Fibroblast of lung (primary cell): ENCODE data around the gene TAF1D. TPM values are rescaled to one million over a fixed set of nuclear protein-coding genes. Genes with fewer than 3 reads are reported as not detected.

ENCODE experiments used
- DNase-seq, 2 donors: peaks; one replicate each; pipeline versions ENCODE4 v3.0.0 to v3.0.0-alpha.2; 2010; ENCODE audit warnings: low read depth in 2 of 2
- H2AFZ ChIP-seq: 2 replicates; pipeline ENCODE4 v1.5.1; 2012; ENCODE audit warnings: low read length, control low read depth, inconsistent platforms
- H3K27ac ChIP-seq: 2 replicates; pipeline ENCODE4 v1.5.1; 2011; ENCODE audit warnings: low read length, control low read depth; ENCODE audit not compliant: insufficient read depth
- H3K27me3 ChIP-seq: 2 replicates; pipeline ENCODE4 v1.5.1; 2011; ENCODE audit warnings: mild to moderate bottlenecking, low read length; ENCODE audit not compliant: control insufficient read depth, insufficient read depth
- H3K36me3 ChIP-seq: 2 replicates; pipeline ENCODE4 v1.5.1; 2011; ENCODE audit warnings: low read length; ENCODE audit not compliant: control insufficient read depth, insufficient read depth
- H3K4me1 ChIP-seq: 2 replicates; pipeline ENCODE4 v1.5.1; 2011; ENCODE audit warnings: low read length; ENCODE audit not compliant: control insufficient read depth, insufficient read depth; ENCODE audit errors: extremely low read depth
- H3K4me2 ChIP-seq: 2 replicates; pipeline ENCODE4 v1.5.1; 2011; ENCODE audit warnings: low read length, control low read depth; ENCODE audit not compliant: insufficient read depth; ENCODE audit errors: extremely low read depth
- H3K4me3 ChIP-seq, 4 experiments: fragments of 200-600 bp in 1 of 4; sonication (generic) in 1 of 4; replicated peaks in 1 of 4; 2 replicates each; pipeline ENCODE4 v1.5.1; 2011 to 2016; ENCODE audit warnings: low read length in 4 of 4, low read depth in 3 of 4, mild to moderate bottlenecking in 3 of 4, control low read depth in 2 of 4, inconsistent platforms in 1 of 4, mixed read lengths in 1 of 4; ENCODE audit not compliant: insufficient read depth in 1 of 4; ENCODE audit errors: control extremely low read depth in 1 of 4
- H3K79me2 ChIP-seq: 2 replicates; pipeline ENCODE4 v1.5.1; 2012; ENCODE audit warnings: mild to moderate bottlenecking, low read length, inconsistent platforms; ENCODE audit not compliant: control insufficient read depth, insufficient read depth
- H3K9ac ChIP-seq: 2 replicates; pipeline ENCODE4 v1.5.1; 2011; ENCODE audit warnings: mild to moderate bottlenecking, low read length, control low read depth; ENCODE audit not compliant: insufficient read depth
- H3K9me3 ChIP-seq: 2 replicates; pipeline ENCODE4 v1.5.1; 2012; ENCODE audit warnings: low read depth, low read length; ENCODE audit not compliant: control insufficient read depth, insufficient read depth
- H4K20me1 ChIP-seq: 2 replicates; pipeline ENCODE4 v1.5.1; 2011; ENCODE audit warnings: low read length; ENCODE audit not compliant: control insufficient read depth, insufficient read depth; ENCODE audit errors: extremely low read depth
- EZH2 ChIP-seq: IDR thresholded peaks from 2 replicates; pipeline ENCODE4 v1.5.1; 2012; ENCODE audit warnings: low read length, control low read depth, mild to moderate bottlenecking; ENCODE audit errors: missing control alignments
- polyA minus RNA-seq: library from RNA; depleted of rRNA, polyadenylated mRNA; stranded (reverse); fragments of >200 nt; gene quantifications from 2 replicates; pipeline ENCODE4 v1.2.3, GENCODE V29; 2011; ENCODE audit warnings: low replicate concordance
- polyA plus RNA-seq, 2 donors: library from polyadenylated mRNA; depleted of rRNA in 1 of 2; stranded (reverse) in 1 of 2; unstranded in 1 of 2; fragments of >200 nt; gene quantifications; 2 replicates each; pipeline ENCODE4 v1.2.1, GENCODE V29; 2011 to 2012; ENCODE audit warnings: missing spikeins in 1 of 2
- total RNA-seq: library from RNA; depleted of rRNA; stranded (reverse); fragments of >200 nt; gene quantifications from 2 replicates; pipeline ENCODE4 v1.2.1, GENCODE V29; 2014
- TF ChIP-seq, protein P1 (sequence below), 2 donors: IDR thresholded peaks in 1 of 2; conservative IDR thresholded peaks in 1 of 2; 1 replicate in 1 of 2; 2 replicates in 1 of 2; pipeline ENCODE4 v1.5.1; 2011 to 2012; ENCODE audit warnings: low read length in 2 of 2, control low read depth in 1 of 2, inconsistent platforms in 1 of 2, low read depth in 1 of 2, mild to moderate bottlenecking in 1 of 2

Gene TAF1D, protein sequence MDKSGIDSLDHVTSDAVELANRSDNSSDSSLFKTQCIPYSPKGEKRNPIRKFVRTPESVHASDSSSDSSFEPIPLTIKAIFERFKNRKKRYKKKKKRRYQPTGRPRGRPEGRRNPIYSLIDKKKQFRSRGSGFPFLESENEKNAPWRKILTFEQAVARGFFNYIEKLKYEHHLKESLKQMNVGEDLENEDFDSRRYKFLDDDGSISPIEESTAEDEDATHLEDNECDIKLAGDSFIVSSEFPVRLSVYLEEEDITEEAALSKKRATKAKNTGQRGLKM
- total RNA-seq (111 and 148 TPM in 2 replicates), polyA plus RNA-seq (77.1 and 78.5 TPM in 2 replicates), polyA minus RNA-seq (7.5 and 15.5 TPM in 2 replicates)
- 56.7 and 69.0 TPM in 2 replicates for polyA plus RNA-seq (2012)

DNA sequence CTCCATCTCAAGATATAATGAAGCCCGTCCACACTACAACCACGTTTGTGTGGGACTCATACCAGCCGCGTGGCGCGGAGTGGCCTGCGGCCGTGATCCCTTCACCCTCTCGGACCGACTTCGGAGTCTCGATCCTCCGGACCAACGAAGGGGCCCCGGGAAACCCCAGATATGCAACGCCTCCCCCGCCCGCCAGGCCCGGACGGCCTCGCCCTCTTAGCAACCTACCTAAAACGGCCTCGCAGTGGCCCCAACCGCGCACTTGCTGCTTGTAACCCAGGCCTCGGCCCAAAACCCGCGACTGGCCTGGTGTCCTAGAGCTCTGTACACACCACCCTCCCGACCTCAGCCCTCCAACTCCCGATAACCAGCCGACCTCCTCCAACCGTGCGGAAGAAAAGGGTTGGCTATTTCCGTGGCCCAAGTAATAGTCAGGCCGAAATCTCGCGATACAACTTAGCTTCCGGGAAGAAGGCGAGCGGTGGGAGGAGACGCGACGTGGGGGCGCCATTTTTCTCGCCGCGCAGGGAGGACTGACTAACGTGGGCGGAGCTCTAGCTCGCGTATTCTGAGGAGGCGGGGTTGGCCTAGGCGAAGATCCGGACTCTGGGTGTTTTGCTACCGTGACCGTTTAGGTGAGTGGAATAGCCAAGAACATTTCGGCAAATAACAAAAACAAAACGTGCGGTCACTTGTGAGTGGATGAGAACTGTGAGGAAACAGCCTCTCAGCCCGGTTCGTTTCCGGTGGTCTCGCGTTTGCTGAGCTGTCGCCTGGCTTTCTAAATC is at the start of gene TAF1D, which contains the start of gene C11orf54:
Gene TAF1D (minus strand): TSS at position 402 of the 788 bp plus-strand sequence. CDS start 2,191 bp downstream, outside the sequence.
Gene C11orf54 (plus strand): TSS at position 579 of the 788 bp plus-strand sequence. CDS start 5,722 bp downstream, outside the sequence.
- peak within 1 kb of the TSS; percentile 99 for H2AFZ ChIP-seq
- H3K36me3 ChIP-seq, result peaks cover 6% of the 10 kb centered on the region
- peaks cover 4% of the 10 kb centered on the region for H3K4me1 ChIP-seq
- peak within 1 kb of the TSS; percentile 95 for H3K27ac ChIP-seq
- peak within 1 kb of the TSS; percentile 78 to 98 (median 92) for H3K4me3 ChIP-seq
- no peaks in the 10 kb centered on the region for H3K27me3 ChIP-seq
- no peaks in the 10 kb centered on the region for H3K9me3 ChIP-seq
- H3K79me2 ChIP-seq, result peaks cover 54% of the 10 kb centered on the region
- peak within 1 kb of the TSS; percentile 96 for H3K9ac ChIP-seq
- DNase-seq, result peak; percentile 96 to 98
- peaks cover 3% of the 10 kb centered on the region for H4K20me1 ChIP-seq
- peak within 1 kb of the TSS; percentile 67 for H3K4me2 ChIP-seq
- TF ChIP-seq, protein P1, sequence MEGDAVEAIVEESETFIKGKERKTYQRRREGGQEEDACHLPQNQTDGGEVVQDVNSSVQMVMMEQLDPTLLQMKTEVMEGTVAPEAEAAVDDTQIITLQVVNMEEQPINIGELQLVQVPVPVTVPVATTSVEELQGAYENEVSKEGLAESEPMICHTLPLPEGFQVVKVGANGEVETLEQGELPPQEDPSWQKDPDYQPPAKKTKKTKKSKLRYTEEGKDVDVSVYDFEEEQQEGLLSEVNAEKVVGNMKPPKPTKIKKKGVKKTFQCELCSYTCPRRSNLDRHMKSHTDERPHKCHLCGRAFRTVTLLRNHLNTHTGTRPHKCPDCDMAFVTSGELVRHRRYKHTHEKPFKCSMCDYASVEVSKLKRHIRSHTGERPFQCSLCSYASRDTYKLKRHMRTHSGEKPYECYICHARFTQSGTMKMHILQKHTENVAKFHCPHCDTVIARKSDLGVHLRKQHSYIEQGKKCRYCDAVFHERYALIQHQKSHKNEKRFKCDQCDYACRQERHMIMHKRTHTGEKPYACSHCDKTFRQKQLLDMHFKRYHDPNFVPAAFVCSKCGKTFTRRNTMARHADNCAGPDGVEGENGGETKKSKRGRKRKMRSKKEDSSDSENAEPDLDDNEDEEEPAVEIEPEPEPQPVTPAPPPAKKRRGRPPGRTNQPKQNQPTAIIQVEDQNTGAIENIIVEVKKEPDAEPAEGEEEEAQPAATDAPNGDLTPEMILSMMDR (conservative IDR thresholded peaks at IDR 0.05 in 1 of 2, IDR thresholded peaks at IDR 0.05 in 1 of 2; ENCODE audit: low read depth in 1 of 2, low read length in 2 of 2), result no peak
- TF ChIP-seq EZH2, result no peak

DNA sequence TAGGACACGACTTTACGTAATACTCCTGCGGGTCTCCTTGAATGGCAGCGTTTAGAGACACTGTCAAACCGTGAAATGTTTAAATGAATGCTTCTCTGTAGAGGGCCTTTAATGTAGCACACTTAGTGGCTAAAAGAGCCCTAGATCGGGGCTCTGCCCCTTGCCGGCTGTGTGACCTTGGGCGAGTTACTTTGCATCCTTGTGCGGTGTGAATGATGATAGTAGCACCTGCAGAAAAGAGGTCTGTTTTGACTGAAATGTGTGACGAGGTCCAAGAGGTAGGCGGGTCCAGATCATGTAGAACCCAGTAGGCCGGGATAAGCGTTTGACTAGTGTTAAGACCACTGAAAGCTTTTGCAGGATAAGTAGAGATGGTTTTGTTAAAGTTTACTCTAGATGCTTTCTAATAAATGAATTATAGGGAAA is 43.7 kb upstream of the TAF1D start:
- Histone ChIP-seq H3K4me2 (peak overlapping the region; percentile 93), H2AFZ (no peak overlapping the region), H3K27ac (peak overlapping the region; percentile 99), H3K4me3 (peak overlapping the region; percentile 62 to 99 (median 93)), H3K4me1 (peaks cover 6% of the 10 kb centered on the region), H3K79me2 (peaks cover 52% of the 10 kb centered on the region), H3K36me3 (peaks cover 3% of the 10 kb centered on the region), H3K27me3 (no peaks in the 10 kb centered on the region), H4K20me1 (peaks cover 2% of the 10 kb centered on the region), H3K9me3 (no peaks in the 10 kb centered on the region), H3K9ac (peak overlapping the region; percentile 100)
- DNase-seq, result peak; percentile 4 to 18
- TF ChIP-seq EZH2, result no peak
- TF ChIP-seq, protein P1 (conservative IDR thresholded peaks at IDR 0.05 in 1 of 2, IDR thresholded peaks at IDR 0.05 in 1 of 2; ENCODE audit: low read depth in 1 of 2, low read length in 2 of 2), result no peak
